Suppressor macrophage treated with lipopolysaccharide for 4 hours (primary cell): Measurements from ENCODE around the gene CDSN.
"Not testable (repeated sequence)": the region's sequence is repeated elsewhere in the genome, so short reads cannot be mapped to it uniquely, and the experiment has no call there.

Source experiments
- DNase-seq: peaks from one replicate; pipeline ENCODE4 v3.0.0-alpha.2; 2020

Gene CDSN, protein sequence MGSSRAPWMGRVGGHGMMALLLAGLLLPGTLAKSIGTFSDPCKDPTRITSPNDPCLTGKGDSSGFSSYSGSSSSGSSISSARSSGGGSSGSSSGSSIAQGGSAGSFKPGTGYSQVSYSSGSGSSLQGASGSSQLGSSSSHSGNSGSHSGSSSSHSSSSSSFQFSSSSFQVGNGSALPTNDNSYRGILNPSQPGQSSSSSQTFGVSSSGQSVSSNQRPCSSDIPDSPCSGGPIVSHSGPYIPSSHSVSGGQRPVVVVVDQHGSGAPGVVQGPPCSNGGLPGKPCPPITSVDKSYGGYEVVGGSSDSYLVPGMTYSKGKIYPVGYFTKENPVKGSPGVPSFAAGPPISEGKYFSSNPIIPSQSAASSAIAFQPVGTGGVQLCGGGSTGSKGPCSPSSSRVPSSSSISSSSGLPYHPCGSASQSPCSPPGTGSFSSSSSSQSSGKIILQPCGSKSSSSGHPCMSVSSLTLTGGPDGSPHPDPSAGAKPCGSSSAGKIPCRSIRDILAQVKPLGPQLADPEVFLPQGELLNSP

GRCh38 chr6:31120151-31120915 lies at the start of gene CDSN:
Gene CDSN (minus strand): TSS chr6:31120446. CDS start chr6:31120419, 27 bp downstream.
- DNase-seq, result no peak

DNA sequence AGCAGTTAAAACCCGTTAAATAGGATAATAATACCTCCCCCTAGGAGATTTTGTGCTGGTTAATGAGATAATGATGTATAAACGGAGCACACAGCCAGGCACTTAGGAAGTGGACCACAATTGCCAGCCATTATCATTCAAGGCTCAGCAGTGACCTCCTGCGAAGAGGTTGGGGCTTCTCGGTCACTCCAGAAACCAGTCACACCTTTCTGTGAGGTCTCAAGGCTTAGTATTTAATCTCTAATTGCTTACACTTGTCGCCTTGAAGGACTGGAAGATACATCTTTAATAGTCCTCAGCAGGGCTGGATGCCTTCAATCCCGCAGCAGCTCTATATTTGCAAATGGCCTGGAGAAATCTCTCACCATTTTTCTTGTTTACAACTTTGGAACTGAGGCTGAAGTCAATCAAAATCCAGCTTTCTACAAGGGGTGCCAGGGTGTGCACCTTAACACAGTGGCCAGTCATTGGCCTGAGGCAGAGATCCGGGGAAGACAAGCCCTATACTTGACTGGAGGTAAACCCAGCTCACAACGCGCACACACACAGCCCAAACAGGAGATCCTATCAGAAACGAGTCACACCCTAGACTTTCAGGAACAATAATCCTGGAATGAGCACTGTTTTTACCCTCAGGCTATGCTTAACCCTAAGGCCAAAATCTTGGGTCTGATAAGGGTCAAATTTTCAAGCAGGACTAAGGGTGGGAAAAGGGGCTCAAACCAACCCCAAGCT lies 49.0 kb upstream of the CDSN start:
- DNase-seq, result no peak

GRCh38 chr6:31168606-31169005 lies 48.4 kb upstream of the CDSN start:
- no peak for DNase-seq

DNA sequence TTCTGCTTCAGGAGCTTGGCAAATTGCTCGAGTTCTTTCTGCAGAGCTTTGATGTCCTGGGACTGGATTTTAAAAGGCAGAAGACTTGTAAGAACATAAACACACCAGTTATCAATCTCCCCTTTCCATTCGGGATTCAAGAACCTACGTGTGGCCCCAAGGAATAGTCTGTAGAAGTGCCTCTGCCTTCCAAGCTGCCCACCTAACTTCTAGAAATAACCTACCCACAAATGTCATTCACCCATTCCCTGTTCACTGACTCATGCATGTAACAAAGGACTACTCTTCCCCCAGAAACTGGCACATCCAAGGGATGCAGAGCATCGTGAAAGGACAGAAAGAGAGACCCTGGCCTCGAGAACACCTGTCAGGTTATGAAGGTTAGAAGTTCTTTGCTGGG lies 45.7 kb upstream of the CDSN start:
- no peak for DNase-seq

DNA sequence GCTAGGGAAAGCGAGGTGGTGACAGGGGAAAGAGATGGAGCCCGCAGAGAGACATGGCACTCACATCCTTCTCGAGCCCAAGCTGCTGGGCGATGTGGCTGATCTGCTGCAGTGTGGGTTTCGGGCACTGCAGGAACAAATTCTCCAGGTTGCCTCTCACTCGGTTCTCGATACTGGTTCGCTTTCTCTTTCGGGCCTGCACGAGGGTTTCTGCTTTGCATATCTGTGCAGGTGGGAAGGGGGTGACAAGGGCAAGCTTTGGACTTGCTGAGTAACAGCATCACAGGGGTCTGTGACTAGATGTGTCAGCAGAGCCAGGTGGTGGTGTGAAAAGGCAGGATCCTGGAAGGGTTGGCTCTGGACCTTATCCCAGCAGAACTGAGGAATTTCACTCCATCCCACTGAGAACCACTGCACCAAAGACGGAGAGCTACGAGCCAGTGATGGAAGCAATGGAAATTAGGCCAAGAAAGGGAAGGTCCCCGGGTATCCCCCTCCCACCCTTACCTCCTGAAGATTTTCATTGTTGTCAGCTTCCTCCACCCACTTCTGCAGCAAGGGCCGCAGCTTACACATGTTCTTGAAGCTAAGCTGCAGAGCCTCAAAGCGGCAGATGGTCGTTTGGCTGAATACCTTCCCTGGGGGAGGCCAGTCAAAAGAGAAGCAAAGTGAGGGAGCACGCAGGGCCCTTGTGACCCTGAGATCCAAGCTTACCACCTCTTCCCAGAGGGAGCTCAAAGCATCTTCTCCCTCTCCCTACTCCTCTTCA lies 45.0 kb upstream of the CDSN start:
- DNase-seq, result not testable (repeated sequence)

DNA sequence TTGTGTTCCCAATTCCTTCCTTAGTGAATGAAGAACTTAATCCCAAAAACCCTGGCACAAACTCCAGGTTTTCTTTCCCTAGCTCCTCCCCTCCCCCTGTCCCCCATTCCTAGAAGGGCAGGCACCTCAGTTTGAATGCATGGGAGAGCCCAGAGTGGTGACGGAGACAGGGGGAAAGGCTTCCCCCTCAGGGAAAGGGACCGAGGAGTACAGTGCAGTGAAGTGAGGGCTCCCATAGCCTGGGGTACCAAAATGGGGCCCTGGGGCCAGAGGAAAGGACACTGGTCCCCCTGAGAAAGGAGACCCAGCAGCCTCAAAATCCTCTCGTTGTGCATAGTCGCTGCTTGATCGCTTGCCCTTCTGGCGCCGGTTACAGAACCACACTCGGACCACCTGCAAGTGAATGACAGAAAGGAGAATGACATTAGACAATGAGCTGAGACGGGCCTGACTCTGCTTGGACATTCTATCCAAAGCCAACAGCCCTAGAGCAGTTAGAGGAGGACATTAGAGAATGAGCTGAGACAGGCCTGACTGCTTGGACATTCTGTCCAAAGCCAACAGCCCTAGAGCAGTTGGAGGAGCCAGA lies 44.3 kb upstream of the CDSN start:
- not testable (repeated sequence) for DNase-seq

- DNase-seq, result no peak
These were observed 43.7 kb upstream of the CDSN start for GRCh38 chr6:31163922-31164321.

GRCh38 chr6:31162463-31163165 lies 42.4 kb upstream of the CDSN start:
- no peak for DNase-seq

GRCh38 chr6:31161216-31162126 lies 41.2 kb upstream of the CDSN start:
- no peak for DNase-seq

DNA sequence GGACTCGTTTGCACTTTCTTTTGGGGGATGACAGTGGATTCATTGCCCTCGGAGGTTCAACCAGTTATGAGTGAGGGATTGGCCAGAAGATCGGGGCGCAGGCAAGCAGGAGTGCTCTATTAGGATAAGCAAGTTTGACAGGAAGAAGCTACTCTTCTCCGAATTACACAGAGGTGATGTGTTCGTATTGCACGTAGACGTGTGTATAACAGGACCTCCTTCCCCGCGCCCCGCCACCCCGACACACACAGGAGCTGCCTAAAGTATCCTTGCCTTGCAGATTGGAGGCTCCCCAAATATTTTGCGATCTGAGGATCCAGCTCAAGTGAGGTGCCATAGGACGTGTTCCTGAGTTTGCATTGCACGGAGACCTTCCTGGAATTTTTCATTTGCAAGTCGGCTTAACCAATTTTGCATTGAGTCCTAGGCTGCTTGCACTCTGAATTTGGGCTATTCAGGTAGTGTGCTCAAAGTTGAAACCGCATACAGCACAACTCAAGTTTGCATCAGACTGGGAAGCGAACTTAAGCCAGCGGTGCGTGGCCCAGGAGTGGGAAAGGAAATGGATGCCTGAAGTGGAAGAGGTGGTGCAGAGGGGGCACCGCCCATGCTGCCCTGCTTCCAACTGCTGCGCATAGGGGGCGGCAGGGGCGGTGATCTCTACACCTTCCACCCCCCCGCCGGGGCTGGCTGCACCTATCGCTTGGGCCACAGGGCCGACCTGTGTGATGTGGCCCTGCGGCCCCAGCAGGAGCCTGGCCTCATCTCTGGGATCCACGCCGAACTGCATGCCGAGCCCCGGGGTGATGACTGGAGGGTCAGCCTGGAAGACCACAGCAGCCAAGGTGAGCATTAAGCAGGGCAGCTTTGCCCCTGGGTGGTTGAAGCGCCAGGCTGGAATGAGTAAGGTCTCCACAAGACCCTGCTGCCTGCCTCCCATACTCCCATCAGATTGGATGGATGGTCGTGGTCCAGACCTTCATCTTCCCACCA lies 38.9 kb upstream of the CDSN start:
- DNase-seq, result no peak

GRCh38 chr6:31158140-31158862 lies 38.1 kb upstream of the CDSN start, which contains the start of gene TCF19:
Gene TCF19 (plus strand): TSS chr6:31158589. CDS start chr6:31159470, 881 bp downstream.
- peak; percentile 100 for DNase-seq

DNA sequence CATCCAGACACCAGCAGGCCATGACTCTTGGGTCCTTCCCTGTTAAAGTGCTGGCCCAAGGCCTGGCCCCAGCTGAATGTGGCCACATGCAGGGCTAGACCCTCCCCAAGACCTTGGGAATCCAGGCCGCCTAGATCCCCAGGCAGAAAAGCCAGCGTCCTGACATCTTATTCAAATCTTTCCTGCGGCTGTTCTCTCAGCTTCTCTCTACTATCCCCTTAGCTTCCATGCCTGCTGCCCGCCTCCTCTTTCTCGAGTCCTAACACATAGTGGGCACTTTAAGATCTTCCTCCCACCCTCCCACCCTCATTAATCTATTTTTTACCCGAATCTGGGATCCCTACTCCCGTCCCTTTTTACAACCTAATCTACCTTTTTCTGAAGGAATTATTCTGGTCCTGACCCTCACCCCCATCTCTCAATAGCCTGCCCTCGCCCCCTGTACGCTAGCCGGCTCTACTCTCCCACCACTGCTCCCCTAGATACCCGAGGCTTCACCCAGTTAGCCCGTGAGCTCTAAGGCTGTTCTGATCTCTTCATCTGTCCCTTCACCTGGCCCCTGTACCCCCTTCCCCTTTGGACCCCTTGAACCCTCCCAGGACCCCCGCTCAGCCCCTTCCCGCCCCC lies 37.4 kb upstream of the CDSN start, which contains the start of gene CCHCR1:
Gene CCHCR1, minus strand, starts transcription at position 290 of the 627 bp plus-strand sequence. Its CDS starts 202 bp downstream, at position 88.
- DNase-seq, result no peak

DNA sequence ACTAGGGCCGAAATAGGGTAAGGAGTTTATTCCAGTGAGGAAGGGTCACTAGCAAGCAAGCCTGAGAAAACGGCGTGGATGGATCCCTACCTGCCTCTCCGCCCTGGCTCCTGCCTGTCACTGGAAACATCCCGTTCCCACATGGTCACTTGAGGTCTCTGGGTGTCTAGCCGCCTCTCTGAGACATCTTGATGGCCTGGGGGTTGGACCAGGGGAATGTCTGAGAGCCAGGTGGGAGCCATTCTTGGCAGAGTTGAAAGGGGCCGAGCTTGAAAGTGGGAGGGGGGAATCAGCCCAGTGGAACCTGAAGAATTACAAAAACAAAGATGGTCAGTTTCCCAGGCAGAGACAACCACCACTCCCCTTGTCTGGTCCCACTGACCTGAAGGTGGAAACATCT lies 36.4 kb upstream of the CDSN start:
- no peak for DNase-seq

DNA sequence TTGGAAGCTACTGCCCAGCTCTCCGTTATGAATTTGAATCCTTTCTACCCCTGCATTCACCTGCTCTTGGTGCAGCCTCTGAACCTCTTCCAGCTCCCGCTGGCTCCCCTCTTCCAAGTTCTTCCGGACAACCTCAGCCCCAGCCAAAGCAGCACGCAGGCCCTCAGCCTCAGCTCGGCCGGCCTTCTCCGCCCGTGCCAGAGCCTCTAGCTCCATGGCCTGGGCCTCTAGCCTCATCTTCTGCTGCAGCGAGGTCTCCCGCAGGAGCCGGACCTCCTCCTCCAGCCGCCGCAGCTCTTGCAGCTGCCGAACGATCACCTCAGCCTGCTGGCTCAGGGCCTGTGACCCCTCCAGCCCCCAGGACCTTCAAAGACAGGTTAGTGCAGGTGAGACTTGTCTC lies 34.2 kb upstream of the CDSN start:
- no peak for DNase-seq

DNA sequence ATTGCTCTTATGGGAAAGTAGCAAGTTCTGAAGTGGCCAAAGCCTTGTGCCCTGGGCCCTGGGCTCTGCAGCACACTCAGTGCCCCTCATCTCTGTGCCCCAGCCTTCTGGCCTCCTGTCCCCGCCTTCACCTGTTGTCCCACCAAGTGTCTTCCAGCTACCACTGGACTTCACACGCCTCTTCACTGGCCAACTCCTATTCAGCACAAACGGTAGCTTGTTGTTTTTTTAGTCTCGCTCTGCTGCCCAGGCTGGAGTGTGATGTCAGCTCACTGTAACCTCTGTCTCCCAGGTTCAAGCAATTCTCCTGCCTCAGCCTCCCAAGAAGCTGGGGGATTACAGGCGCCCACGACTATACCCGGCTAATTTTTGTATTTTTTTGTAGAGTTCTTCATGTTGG lies 32.5 kb upstream of the CDSN start:
- DNase-seq, result no peak

GRCh38 chr6:31149827-31150447 lies 29.7 kb upstream of the CDSN start:
- DNase-seq, result no peak

GRCh38 chr6:31145386-31145785 lies 25.1 kb upstream of the CDSN start:
- no peak for DNase-seq
